ENCODE results near the gene MAGEC2.

Gene MAGEC2

GRCh38 chrX:142204522-142205433 lies at the start of gene MAGEC2:
Gene MAGEC2, minus strand, starts transcription at chrX:142205290. Its CDS starts 1,303 bp downstream, at chrX:142203987.
- no peak within 1 kb of the TSS for H3K27ac ChIP-seq
- DNase-seq (ENCODE audit: low read depth, low spot score) = no peak

DNA sequence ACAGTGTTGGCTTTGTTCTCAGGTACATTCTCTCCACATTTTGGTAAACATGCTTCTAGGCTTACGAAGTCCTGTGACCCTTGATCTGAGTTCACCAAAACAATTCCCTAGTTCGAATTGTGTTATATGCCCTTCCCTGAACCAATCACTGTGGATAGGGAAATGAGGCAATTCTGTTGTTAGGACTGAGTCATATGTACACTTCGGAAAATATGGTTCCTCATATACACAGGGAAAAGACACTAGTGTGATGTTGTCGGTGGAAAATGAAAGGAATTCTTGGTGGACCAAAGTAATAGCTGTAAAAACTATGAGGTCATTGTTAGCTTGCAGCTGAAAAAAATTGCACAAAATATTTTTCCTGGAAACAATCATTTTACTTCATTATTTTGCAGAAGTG lies 46.6 kb upstream of the MAGEC2 start:
- peak overlapping the region; percentile 90 for H3K27ac ChIP-seq
- peak; percentile 12 for DNase-seq (ENCODE audit: low read depth, low spot score)

DNA sequence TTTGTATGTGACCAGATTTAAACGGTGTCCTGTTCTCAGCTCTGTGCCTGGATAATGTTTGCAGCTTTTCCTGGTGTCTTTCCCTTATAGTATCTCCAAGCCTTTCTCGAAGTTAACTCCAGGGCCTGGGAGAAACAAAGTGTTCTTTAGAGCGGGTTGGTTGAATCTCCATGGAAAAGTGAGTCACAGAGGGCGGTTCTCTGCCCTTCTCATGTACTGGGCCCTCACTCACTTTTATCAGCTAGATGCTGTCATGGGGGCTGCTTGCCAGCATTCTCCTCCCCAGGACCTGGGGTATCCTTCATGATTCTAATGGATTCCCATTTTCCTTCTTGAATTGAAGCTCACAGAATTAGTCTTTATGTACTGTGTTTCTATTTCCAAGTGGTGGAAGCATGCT lies 46.1 kb upstream of the MAGEC2 start:
- no peak for DNase-seq (ENCODE audit: low read depth, low spot score)
- peak overlapping the region; percentile 90 for H3K27ac ChIP-seq

DNA sequence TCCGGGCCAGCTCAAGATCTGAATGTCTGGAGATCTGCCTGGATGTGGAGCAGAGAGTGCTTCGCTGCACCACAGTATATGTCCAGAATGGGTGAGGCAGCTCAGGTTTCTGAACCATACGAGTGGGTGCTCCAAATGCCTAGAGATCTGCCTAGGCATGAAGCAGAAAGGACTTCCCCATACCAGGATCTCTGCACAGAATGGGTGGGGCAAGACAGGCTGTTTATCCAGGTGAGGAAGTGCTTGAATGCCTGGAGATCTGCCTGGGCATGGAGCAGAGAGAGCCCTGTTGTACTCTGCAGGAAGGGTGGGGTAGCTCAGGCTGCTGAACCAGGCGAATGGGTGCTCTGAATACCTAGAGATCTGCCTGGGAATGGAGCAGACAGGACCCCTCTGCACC lies 45.4 kb upstream of the MAGEC2 start:
- H3K27ac ChIP-seq = peak overlapping the region; percentile 90
- DNase-seq (ENCODE audit: low read depth, low spot score) = peak; percentile 78

DNA sequence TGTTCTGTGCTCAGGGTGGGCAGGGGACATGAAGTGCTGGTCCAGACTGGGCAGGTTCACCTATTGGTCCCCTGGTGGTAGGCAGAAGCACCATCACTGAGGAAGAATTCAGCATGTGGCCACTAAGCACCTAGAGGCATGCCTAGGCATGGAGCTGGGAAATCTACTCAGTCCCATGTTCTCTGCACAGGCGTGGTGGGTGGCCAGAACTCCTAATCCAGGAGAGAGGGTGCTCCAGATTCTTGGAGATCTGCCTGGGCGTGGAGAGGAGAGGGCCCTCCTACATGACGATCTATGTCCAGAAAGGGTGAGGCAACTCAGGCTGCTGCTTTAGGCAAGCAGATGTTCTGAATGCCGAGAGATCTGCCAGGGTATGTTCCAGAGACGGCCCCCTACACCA lies 44.6 kb upstream of the MAGEC2 start:
- peak; percentile 3 for DNase-seq (ENCODE audit: low read depth, low spot score)
- H3K27ac ChIP-seq = peak overlapping the region; percentile 90

GRCh38 chrX:142244568-142244967 lies 39.5 kb upstream of the MAGEC2 start:
- DNase-seq (ENCODE audit: low read depth, low spot score) = no peak
- H3K27ac ChIP-seq = no peak overlapping the region

- no peak for DNase-seq (ENCODE audit: low read depth, low spot score)
- H3K27ac ChIP-seq = no peak overlapping the region
These were observed 33.4 kb upstream of the MAGEC2 start for GRCh38 chrX:142238536-142238935.

- H3K27ac ChIP-seq = no peak overlapping the region
- no peak for DNase-seq (ENCODE audit: low read depth, low spot score)
These were observed 28.3 kb upstream of the MAGEC2 start for GRCh38 chrX:142233400-142233799.

- DNase-seq (ENCODE audit: low read depth, low spot score) = peak; percentile 1
- H3K27ac ChIP-seq = no peak overlapping the region
These were observed 9.0 kb upstream of the MAGEC2 start for GRCh38 chrX:142214081-142214480.

DNA sequence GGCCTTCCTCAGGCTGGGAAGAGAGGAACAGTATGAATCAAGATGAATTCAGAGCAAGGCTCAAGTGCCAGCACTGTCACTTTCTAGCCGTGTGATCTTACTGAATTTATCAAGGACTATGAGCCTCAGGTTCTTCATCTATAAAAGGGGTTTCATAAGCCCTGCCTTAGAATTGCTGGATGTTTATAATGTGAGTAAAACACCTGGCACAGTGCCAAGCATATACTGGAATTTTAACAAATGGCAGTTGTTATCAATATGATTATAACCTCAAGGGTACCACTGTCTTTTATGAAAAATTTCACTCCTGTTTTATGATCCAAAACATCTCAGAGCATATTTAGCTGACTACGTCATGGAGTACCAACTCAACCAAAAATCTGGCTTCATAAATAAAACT lies 4.0 kb downstream of the MAGEC2 start:
- no peak overlapping the region for H3K27ac ChIP-seq
- no peak for DNase-seq (ENCODE audit: low read depth, low spot score)

GRCh38 chrX:142186103-142186502 lies 19.0 kb downstream of the MAGEC2 start:
- H3K27ac ChIP-seq = no peak overlapping the region

GRCh38 chrX:142184756-142185602 lies 20.1 kb downstream of the MAGEC2 start:
- no peak for DNase-seq (ENCODE audit: low read depth, low spot score)
- no peak overlapping the region for H3K27ac ChIP-seq

More at GRCh38 chrX:142186103-142186502, 19.0 kb downstream of the MAGEC2 start:
- no peak for DNase-seq (ENCODE audit: low read depth, low spot score)

- no peak for DNase-seq (ENCODE audit: low read depth, low spot score)
- no peak overlapping the region for H3K27ac ChIP-seq
These were observed 48.5 kb downstream of the MAGEC2 start for GRCh38 chrX:142156567-142156966.
